Cerebellar nuclear complex (tissue), 1 donor: Measurements from ENCODE around the gene GRK4.

ENCODE experiments used
- DNase-seq, 2 experiments: peaks; one replicate each; lab custom pipeline; 2025; lab: John Stamatoyannopoulos, UW

Gene GRK4

GRCh38 chr4:3070709-3071500 lies 107.5 kb downstream of the GRK4 start:
- DNase-seq, result no peak

- DNase-seq, result no peak
These were observed 108.4 kb downstream of the GRK4 start for GRCh38 chr4:3071811-3072210.

- no peak for DNase-seq
These were observed 110.0 kb downstream of the GRK4 start for GRCh38 chr4:3073158-3074077.

GRCh38 chr4:3074078-3074845 lies 110.9 kb downstream of the GRK4 start, which contains the start of the genes HTT and HTT-AS:
TSS of gene HTT (plus strand) at chr4:3074681. CDS start at chr4:3074826, 145 bp downstream.
TSS of gene HTT-AS (minus strand) at chr4:3074538.
- peak; percentile 84 to 89 for DNase-seq

GRCh38 chr4:3074846-3075651 lies 111.7 kb downstream of the GRK4 start:
- DNase-seq, result no peak

- DNase-seq, result no peak
These were observed 112.2 kb downstream of the GRK4 start for GRCh38 chr4:3075652-3075981.

GRCh38 chr4:3077796-3078195 lies 114.4 kb downstream of the GRK4 start:
- DNase-seq, result no peak

GRCh38 chr4:3079694-3080123 lies 116.3 kb downstream of the GRK4 start:
- no peak for DNase-seq

- DNase-seq, result no peak
These were observed 119.6 kb downstream of the GRK4 start for GRCh38 chr4:3082925-3083515.

- no peak for DNase-seq
These were observed 120.4 kb downstream of the GRK4 start for GRCh38 chr4:3083732-3084131.

GRCh38 chr4:3085948-3086670 lies 122.7 kb downstream of the GRK4 start:
- no peak for DNase-seq

- DNase-seq, result no peak
These were observed 123.9 kb downstream of the GRK4 start for GRCh38 chr4:3087115-3087797.
